Mesendoderm (in vitro differentiated cells): Measurements from ENCODE around the gene MAD1L1.

Experiments
- DNase-seq: peaks from one replicate; pipeline ENCODE4 v3.0.0; 2013
- H2AK5ac ChIP-seq: 2 replicates; pipeline ENCODE4 v1.6.1; 2013; ENCODE audit warnings: low read length, inconsistent platforms
- H2BK120ac ChIP-seq: 2 replicates; pipeline ENCODE4 v1.6.1; 2013; ENCODE audit warnings: low read depth, mild to moderate bottlenecking, low read length, moderate library complexity, mixed read lengths
- H2BK15ac ChIP-seq: replicated peaks from 2 replicates; pipeline ENCODE4 v1.6.1; 2013; ENCODE audit warnings: low read depth, mild to moderate bottlenecking, moderate library complexity
- H2BK5ac ChIP-seq: 2 replicates; pipeline ENCODE4 v1.6.1; 2013; ENCODE audit warnings: low read length, inconsistent platforms
- H3K18ac ChIP-seq: 2 replicates; pipeline ENCODE4 v1.6.1; 2013; ENCODE audit warnings: mild to moderate bottlenecking, low read length, mixed read lengths
- H3K23ac ChIP-seq: one replicate; pipeline ENCODE4 v1.6.1; 2013; ENCODE audit warnings: low read length
- H3K27ac ChIP-seq: 2 replicates; pipeline ENCODE4 v1.5.1; 2013; ENCODE audit warnings: low read depth, mild to moderate bottlenecking, inconsistent platforms, low read length, moderate library complexity
- H3K27me3 ChIP-seq: 2 replicates; pipeline ENCODE4 v1.6.1; 2013; ENCODE audit warnings: low read length, control low read depth, mild to moderate bottlenecking, inconsistent platforms; ENCODE audit not compliant: insufficient read depth, poor library complexity
- H3K36me3 ChIP-seq: 2 replicates; pipeline ENCODE4 v1.6.1; 2013; ENCODE audit warnings: low read length, inconsistent platforms; ENCODE audit not compliant: control insufficient read depth, insufficient read depth
- H3K4ac ChIP-seq: one replicate; pipeline ENCODE4 v1.6.1; 2013; ENCODE audit warnings: low read depth, mild to moderate bottlenecking, low read length, moderate library complexity
- H3K4me1 ChIP-seq: 2 replicates; pipeline ENCODE4 v1.6.1; 2013; ENCODE audit warnings: low read depth, low read length, inconsistent platforms; ENCODE audit not compliant: control insufficient read depth
- H3K4me2 ChIP-seq: 2 replicates; pipeline ENCODE4 v1.6.1; 2013; ENCODE audit warnings: low read length
- H3K4me3 ChIP-seq: 2 replicates; pipeline ENCODE4 v1.5.1; 2013; ENCODE audit warnings: mild to moderate bottlenecking, low read length
- H3K56ac ChIP-seq: one replicate; pipeline ENCODE4 v1.6.1; 2013; ENCODE audit warnings: low read length
- H3K79me1 ChIP-seq: 2 replicates; pipeline ENCODE4 v1.6.1; 2013; ENCODE audit warnings: low read length, inconsistent platforms
- H3K79me2 ChIP-seq: 2 replicates; pipeline ENCODE4 v1.6.1; 2013; ENCODE audit warnings: mild to moderate bottlenecking, low read length; ENCODE audit not compliant: control insufficient read depth, insufficient read depth
- H3K9ac ChIP-seq: 2 replicates; pipeline ENCODE4 v1.6.1; 2013; ENCODE audit warnings: low read length, inconsistent platforms
- H4K5ac ChIP-seq: one replicate; pipeline ENCODE4 v1.6.1; 2013; ENCODE audit warnings: low read length
- H4K8ac ChIP-seq: one replicate; pipeline ENCODE4 v1.6.1; 2013; ENCODE audit warnings: low read depth, mild to moderate bottlenecking, control low read depth, low read length, moderate library complexity
- WGBS: extraction: QIAGEN DNeasy Blood & Tissue Kit; methylation state at CpG from one replicate; pipeline ENCODE4 v1.1.7; 2013; ENCODE audit warnings: low lambda C conversion rate, missing lambda C conversion rate; ENCODE audit not compliant: insufficient coverage; ENCODE audit errors: extremely low coverage; 5-methylcytosine and 5-hydroxymethylcytosine counted together

The MAD1L1 gene

GRCh38 chr7:2231992-2232765 is 566 bp downstream of the MAD1L1 start:
- Histone ChIP-seq H3K36me3 (peaks cover 10% of the 10 kb centered on the region), H3K18ac (peak overlapping the region; percentile 65), H3K4me2 (peak overlapping the region; percentile 87), H3K4me3 (peak overlapping the region; percentile 81), H4K5ac (no peak overlapping the region), H3K4ac (peak overlapping the region; percentile 17), H3K27ac (no peak overlapping the region), H2AK5ac (no peak overlapping the region), H2BK5ac (no peak overlapping the region), H4K8ac (peak overlapping the region; percentile 30), H3K4me1 (no peaks in the 10 kb centered on the region), H3K79me1 (peaks cover 23% of the 10 kb centered on the region), H3K9ac (peak overlapping the region; percentile 75), H2BK120ac (no peak overlapping the region), H3K56ac (peak overlapping the region; percentile 88), H3K27me3 (no peaks in the 10 kb centered on the region), H2BK15ac (no peak overlapping the region), H3K79me2 (peaks cover 20% of the 10 kb centered on the region), H3K23ac (peak overlapping the region; percentile 45)
- peak; percentile 27 for DNase-seq
- whole genome bisulfite sequencing = no CpG with 5 or more reads among the region's 46 CpGs

GRCh38 chr7:2230882-2231281 is 1.9 kb downstream of the MAD1L1 start:
- Histone ChIP-seq H2BK15ac (no peak overlapping the region), H3K4me2 (no peak overlapping the region), H2AK5ac (no peak overlapping the region), H4K8ac (no peak overlapping the region), H2BK5ac (no peak overlapping the region), H3K36me3 (peaks cover 7% of the 10 kb centered on the region), H3K27me3 (no peaks in the 10 kb centered on the region), H3K79me1 (peaks cover 20% of the 10 kb centered on the region), H3K9ac (no peak overlapping the region), H3K79me2 (peaks cover 20% of the 10 kb centered on the region), H3K18ac (no peak overlapping the region), H3K56ac (no peak overlapping the region), H3K23ac (no peak overlapping the region), H3K27ac (no peak overlapping the region), H3K4ac (no peak overlapping the region), H3K4me3 (no peak overlapping the region), H2BK120ac (no peak overlapping the region), H4K5ac (no peak overlapping the region), H3K4me1 (no peaks in the 10 kb centered on the region)
- WGBS = no CpG with 5 or more reads among the region's 9 CpGs
- no peak for DNase-seq

- Histone ChIP-seq H2AK5ac (no peak overlapping the region), H3K79me1 (peaks cover 20% of the 10 kb centered on the region), H2BK120ac (no peak overlapping the region), H3K4me2 (no peak overlapping the region), H3K4me1 (no peaks in the 10 kb centered on the region), H3K27me3 (no peaks in the 10 kb centered on the region), H3K4ac (no peak overlapping the region), H3K4me3 (no peak overlapping the region), H4K5ac (no peak overlapping the region), H3K18ac (no peak overlapping the region), H2BK5ac (no peak overlapping the region), H3K79me2 (peaks cover 20% of the 10 kb centered on the region), H3K23ac (no peak overlapping the region), H3K56ac (no peak overlapping the region), H2BK15ac (no peak overlapping the region), H3K9ac (no peak overlapping the region), H3K36me3 (peaks cover 7% of the 10 kb centered on the region), H4K8ac (no peak overlapping the region), H3K27ac (no peak overlapping the region)
- DNase-seq = no peak
- WGBS = no CpG with 5 or more reads among the region's 8 CpGs
These were observed 2.5 kb downstream of the MAD1L1 start for GRCh38 chr7:2230226-2230625.

GRCh38 chr7:2229467-2229866 is 3.3 kb downstream of the MAD1L1 start:
- Histone ChIP-seq H3K27me3 (no peaks in the 10 kb centered on the region), H3K9ac (no peak overlapping the region), H3K4me2 (no peak overlapping the region), H3K4me3 (no peak overlapping the region), H3K56ac (no peak overlapping the region), H2BK5ac (no peak overlapping the region), H3K27ac (no peak overlapping the region), H3K23ac (no peak overlapping the region), H3K18ac (no peak overlapping the region), H2AK5ac (no peak overlapping the region), H3K4ac (no peak overlapping the region), H3K4me1 (no peaks in the 10 kb centered on the region), H3K36me3 (peaks cover 8% of the 10 kb centered on the region), H3K79me1 (peaks cover 22% of the 10 kb centered on the region), H2BK120ac (no peak overlapping the region), H3K79me2 (peaks cover 20% of the 10 kb centered on the region), H4K5ac (no peak overlapping the region), H4K8ac (no peak overlapping the region), H2BK15ac (no peak overlapping the region)
- no peak for DNase-seq
- no CpG with 5 or more reads among the region's 7 CpGs for WGBS

GRCh38 chr7:2228921-2229320 is 3.8 kb downstream of the MAD1L1 start:
- Histone ChIP-seq H3K36me3 (peaks cover 8% of the 10 kb centered on the region), H3K4me3 (no peak overlapping the region), H3K9ac (no peak overlapping the region), H3K4ac (no peak overlapping the region), H3K27me3 (no peaks in the 10 kb centered on the region), H3K4me1 (no peaks in the 10 kb centered on the region), H2BK15ac (no peak overlapping the region), H3K23ac (no peak overlapping the region), H3K4me2 (no peak overlapping the region), H2AK5ac (no peak overlapping the region), H4K5ac (no peak overlapping the region), H3K27ac (no peak overlapping the region), H3K79me1 (peaks cover 22% of the 10 kb centered on the region), H4K8ac (no peak overlapping the region), H3K79me2 (peaks cover 20% of the 10 kb centered on the region), H3K18ac (no peak overlapping the region), H2BK5ac (no peak overlapping the region), H3K56ac (no peak overlapping the region), H2BK120ac (no peak overlapping the region)
- no peak for DNase-seq
- WGBS = no CpG with 5 or more reads among the region's 8 CpGs

- no peaks in the 10 kb centered on the region for H3K4me1 ChIP-seq
- no peak overlapping the region for H2BK15ac ChIP-seq
- H3K56ac ChIP-seq = no peak overlapping the region
- H3K36me3 ChIP-seq = peaks cover 9% of the 10 kb centered on the region
- H3K27ac ChIP-seq = no peak overlapping the region
- H3K79me1 ChIP-seq = peaks cover 25% of the 10 kb centered on the region
- no peak overlapping the region for H4K5ac ChIP-seq
- H3K4me2 ChIP-seq = no peak overlapping the region
- no peak overlapping the region for H2BK5ac ChIP-seq
- H2BK120ac ChIP-seq = no peak overlapping the region
- H4K8ac ChIP-seq = no peak overlapping the region
- H3K23ac ChIP-seq = no peak overlapping the region
- no peaks in the 10 kb centered on the region for H3K27me3 ChIP-seq
- H3K18ac ChIP-seq = no peak overlapping the region
- no peak overlapping the region for H3K9ac ChIP-seq
- H2AK5ac ChIP-seq = no peak overlapping the region
- H3K4ac ChIP-seq = no peak overlapping the region
- no CpG with 5 or more reads among the region's 15 CpGs for WGBS
- H3K79me2 ChIP-seq = peaks cover 20% of the 10 kb centered on the region
- no peak overlapping the region for H3K4me3 ChIP-seq
- no peak for DNase-seq
These were observed 5.0 kb downstream of the MAD1L1 start for GRCh38 chr7:2227699-2228098.
